ENCODE results near the gene AGPS. TPM values are rescaled to one million over a fixed set of nuclear protein-coding genes. Genes with fewer than 3 reads are reported as not detected.

AGPS gene
- total RNA-seq, 4 donors from 2014 or later: 20.2 to 34.0 (median 25.5) TPM

DNA sequence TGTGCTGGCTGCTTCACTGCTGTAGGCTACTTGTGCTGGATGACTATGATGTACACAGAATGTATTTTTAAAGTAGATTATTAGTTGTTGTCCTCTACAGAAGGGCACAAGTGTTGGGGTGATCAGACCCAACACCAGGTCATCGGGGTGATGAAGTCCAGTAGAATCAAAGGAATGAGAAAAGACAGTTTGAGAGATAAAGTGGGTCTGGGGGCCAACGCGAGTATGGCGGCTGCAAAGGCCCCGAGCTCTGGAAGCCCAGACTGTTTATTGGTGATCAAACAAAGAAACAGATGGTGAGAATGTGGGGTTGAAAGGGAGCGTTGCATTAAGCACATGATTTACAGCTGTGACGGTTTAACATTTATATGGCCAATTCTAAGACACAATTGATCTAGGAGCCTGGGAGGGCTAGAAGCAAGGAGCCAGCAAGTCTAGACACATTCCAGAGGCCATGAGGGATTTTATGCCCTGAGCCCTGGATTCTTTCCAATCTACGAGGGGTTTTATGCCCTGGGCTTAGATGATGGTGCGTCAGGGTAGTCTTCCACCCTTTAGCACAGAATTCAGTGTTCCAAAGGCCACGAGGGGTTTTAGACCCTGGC, 153.5 kb downstream of the AGPS start:
- Histone ChIP-seq H3K27me3 (no peaks in the 10 kb centered on the region), H3K4me1 (no peaks in the 10 kb centered on the region), H3K36me3 (no peaks in the 10 kb centered on the region), H3K4me3 (no peak overlapping the region), H3K27ac (no peak overlapping the region), H3K9me3 (no peaks in the 10 kb centered on the region)
- 81 to 86% methylated on average over 9 to 10 of the region's 10 CpGs for WGBS, 2 donors
- TF ChIP-seq, protein P1, sequence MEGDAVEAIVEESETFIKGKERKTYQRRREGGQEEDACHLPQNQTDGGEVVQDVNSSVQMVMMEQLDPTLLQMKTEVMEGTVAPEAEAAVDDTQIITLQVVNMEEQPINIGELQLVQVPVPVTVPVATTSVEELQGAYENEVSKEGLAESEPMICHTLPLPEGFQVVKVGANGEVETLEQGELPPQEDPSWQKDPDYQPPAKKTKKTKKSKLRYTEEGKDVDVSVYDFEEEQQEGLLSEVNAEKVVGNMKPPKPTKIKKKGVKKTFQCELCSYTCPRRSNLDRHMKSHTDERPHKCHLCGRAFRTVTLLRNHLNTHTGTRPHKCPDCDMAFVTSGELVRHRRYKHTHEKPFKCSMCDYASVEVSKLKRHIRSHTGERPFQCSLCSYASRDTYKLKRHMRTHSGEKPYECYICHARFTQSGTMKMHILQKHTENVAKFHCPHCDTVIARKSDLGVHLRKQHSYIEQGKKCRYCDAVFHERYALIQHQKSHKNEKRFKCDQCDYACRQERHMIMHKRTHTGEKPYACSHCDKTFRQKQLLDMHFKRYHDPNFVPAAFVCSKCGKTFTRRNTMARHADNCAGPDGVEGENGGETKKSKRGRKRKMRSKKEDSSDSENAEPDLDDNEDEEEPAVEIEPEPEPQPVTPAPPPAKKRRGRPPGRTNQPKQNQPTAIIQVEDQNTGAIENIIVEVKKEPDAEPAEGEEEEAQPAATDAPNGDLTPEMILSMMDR (IDR thresholded peaks at IDR 0.05): no peak
- TF ChIP-seq POLR2A (IDR thresholded peaks at IDR 0.05): no peak
- no peak for DNase-seq
- intact Hi-C loops (cut with DNase I): no loop called here

DNA sequence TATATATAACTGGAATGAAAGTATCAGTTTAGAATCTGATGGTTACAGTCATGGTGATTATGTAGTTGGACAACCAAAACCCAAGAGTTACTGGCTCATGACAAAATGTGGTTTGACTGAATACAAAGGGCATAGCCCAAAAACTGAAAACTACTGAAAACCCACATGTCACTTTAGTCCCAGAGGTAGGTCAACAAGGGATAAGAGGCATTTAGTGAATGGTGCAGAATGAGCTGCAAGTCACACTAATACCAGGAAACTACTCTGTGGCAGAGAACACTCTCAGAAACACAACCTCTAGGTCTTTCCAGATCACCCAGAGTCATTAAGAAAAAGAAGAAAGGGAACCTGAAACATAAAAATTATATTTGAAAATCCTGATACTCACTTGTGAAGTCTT, 154.5 kb downstream of the AGPS start:
- DNase-seq: no peak
- intact Hi-C loops (cut with DNase I): no loop called here
- Histone ChIP-seq H3K9me3 (no peaks in the 10 kb centered on the region), H3K4me1 (peaks cover 0 to 6% (median 3%) of the 10 kb centered on the region in 3 donors), H3K27me3 (no peaks in the 10 kb centered on the region), H3K4me3 (no peak overlapping the region), H3K27ac (no peak overlapping the region), H3K36me3 (no peaks in the 10 kb centered on the region)
- TF ChIP-seq POLR2A (IDR thresholded peaks at IDR 0.05): no peak
- TF ChIP-seq, protein P1 (IDR thresholded peaks at IDR 0.05): no peak

DNA sequence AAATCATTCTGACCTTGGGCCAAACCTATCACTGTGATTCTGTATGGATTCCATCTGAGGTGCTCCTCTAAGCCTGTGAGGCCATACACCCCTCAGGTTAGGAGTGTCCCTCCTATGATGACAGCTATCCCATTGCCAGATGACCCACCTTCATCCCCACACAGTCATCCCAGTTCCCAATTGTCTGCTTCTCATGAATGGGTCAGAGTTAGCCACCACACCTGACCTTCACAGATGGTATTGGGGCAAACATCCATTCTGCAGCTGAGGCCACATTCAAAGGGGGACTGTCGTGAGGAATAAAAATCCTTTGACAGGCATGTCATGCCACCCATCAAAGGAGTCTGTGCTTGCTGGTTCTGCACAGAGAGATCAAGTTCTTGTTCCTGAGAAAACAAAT, 155.2 kb downstream of the AGPS start:
- Histone ChIP-seq H3K27me3 (no peaks in the 10 kb centered on the region), H3K27ac (no peak overlapping the region), H3K36me3 (no peaks in the 10 kb centered on the region), H3K9me3 (no peaks in the 10 kb centered on the region), H3K4me3 (no peak overlapping the region), H3K4me1 (peaks cover 0 to 7% (median 4%) of the 10 kb centered on the region in 3 donors)
- no peak for TF ChIP-seq POLR2A (IDR thresholded peaks at IDR 0.05)
- TF ChIP-seq, protein P1 (IDR thresholded peaks at IDR 0.05): no peak
- DNase-seq: no peak
- intact Hi-C loops (cut with DNase I): no loop called here
- WGBS, 2 donors: 86 to 88% methylated on average over 1 of the region's 1 CpG

DNA sequence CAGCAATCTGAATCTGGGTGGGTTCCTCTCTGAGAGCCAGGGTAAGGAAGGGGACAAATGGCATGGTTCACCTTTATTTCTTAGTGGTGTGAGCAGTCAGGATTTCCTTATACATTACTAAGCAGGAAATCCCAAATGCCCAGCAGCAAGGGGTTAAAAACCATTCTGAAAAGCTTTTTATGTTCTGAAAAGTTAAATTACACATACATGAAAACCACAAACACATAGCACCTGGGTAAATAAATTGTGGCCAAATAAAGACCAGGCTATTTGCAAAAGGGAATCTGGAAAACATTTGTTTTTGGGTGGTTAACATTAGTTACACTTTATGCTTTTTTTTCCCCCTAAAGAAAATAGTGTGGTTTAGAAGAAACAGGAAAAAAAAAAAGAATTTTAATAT, 156.1 kb downstream of the AGPS start:
- H3K27ac ChIP-seq: no peak overlapping the region
- no peaks in the 10 kb centered on the region for H3K36me3 ChIP-seq
- H3K27me3 ChIP-seq: no peaks in the 10 kb centered on the region
- H3K4me1 ChIP-seq: peaks cover 0 to 7% (median 4%) of the 10 kb centered on the region in 3 donors
- TF ChIP-seq, protein P1 (IDR thresholded peaks at IDR 0.05): no peak
- no peak for TF ChIP-seq POLR2A (IDR thresholded peaks at IDR 0.05)
- intact Hi-C loops (cut with DNase I): no loop called here
- no peaks in the 10 kb centered on the region for H3K9me3 ChIP-seq
- no peak overlapping the region for H3K4me3 ChIP-seq
- no peak for DNase-seq

DNA sequence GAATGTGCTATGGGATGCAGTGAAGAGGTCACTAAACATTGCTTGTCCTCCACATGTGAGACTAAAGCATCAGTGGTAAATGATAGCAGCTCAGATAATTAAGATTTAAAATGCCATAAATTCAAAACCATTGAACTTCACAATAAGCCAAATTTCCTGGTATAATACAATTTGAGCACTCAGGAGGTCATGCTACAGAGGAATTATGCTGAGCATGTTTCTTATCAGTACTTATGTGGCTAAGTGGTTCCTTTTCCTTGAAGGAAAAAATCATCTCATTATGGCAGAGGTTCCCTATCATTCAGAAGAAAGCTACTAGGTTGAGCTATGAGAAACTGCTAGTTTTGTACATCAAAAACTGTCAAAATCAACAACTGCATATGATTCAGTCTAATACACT, 156.6 kb downstream of the AGPS start:
- no peak overlapping the region for H3K27ac ChIP-seq
- no peak for DNase-seq
- H3K9me3 ChIP-seq: no peaks in the 10 kb centered on the region
- H3K4me3 ChIP-seq: no peak overlapping the region
- intact Hi-C loops (cut with DNase I): no loop called here
- no peaks in the 10 kb centered on the region for H3K27me3 ChIP-seq
- no peaks in the 10 kb centered on the region for H3K36me3 ChIP-seq
- TF ChIP-seq POLR2A (IDR thresholded peaks at IDR 0.05): no peak
- TF ChIP-seq, protein P1 (IDR thresholded peaks at IDR 0.05): no peak
- peaks cover 0 to 7% (median 4%) of the 10 kb centered on the region in 3 donors for H3K4me1 ChIP-seq
